CD4-positive, alpha-beta T cell treated with Interleukin-17A for 1 hour (primary cell): ENCODE measurements around the gene TSC1.

ENCODE experiments used
- DNase-seq: peaks from one replicate; pipeline ENCODE4 v3.0.0-alpha.2; 2020

The TSC1 gene

GRCh38 chr9:132886334-132886725 is 58.1 kb downstream of the TSC1 start:
- no peak for DNase-seq

- no peak for DNase-seq
Measured at GRCh38 chr9:132885720-132886333, 58.6 kb downstream of the TSC1 start.

- DNase-seq: no peak
Measured at GRCh38 chr9:132883349-132884294, 60.8 kb downstream of the TSC1 start.

- no peak for DNase-seq
Measured at GRCh38 chr9:132882616-132883015, 61.8 kb downstream of the TSC1 start.

GRCh38 chr9:132881826-132882225 is 62.6 kb downstream of the TSC1 start:
- no peak for DNase-seq

- DNase-seq: no peak
Measured at GRCh38 chr9:132880324-132880661, 64.1 kb downstream of the TSC1 start.

GRCh38 chr9:132879457-132880323 is 64.7 kb downstream of the TSC1 start:
- no peak for DNase-seq

- peak; percentile 38 for DNase-seq
Measured at GRCh38 chr9:132878695-132879456, 65.5 kb downstream of the TSC1 start, which contains the start of gene SPACA9. Gene SPACA9, plus strand, starts transcription at chr9:132878898. Its CDS starts 5,050 bp downstream, at chr9:132883948.

- peak; percentile 77 for DNase-seq
Measured at GRCh38 chr9:132877824-132878694, 66.4 kb downstream of the TSC1 start, which contains the start of gene AK8. Gene AK8, minus strand, starts transcription at chr9:132878284. Its CDS starts 29 bp downstream, at chr9:132878255.

GRCh38 chr9:132877458-132877823 is 67.0 kb downstream of the TSC1 start:
- DNase-seq: no peak

- no peak for DNase-seq
Measured at GRCh38 chr9:132876849-132877248, 67.6 kb downstream of the TSC1 start.

GRCh38 chr9:132875159-132875558 is 69.3 kb downstream of the TSC1 start:
- DNase-seq: no peak

GRCh38 chr9:132873403-132873802 is 71.0 kb downstream of the TSC1 start:
- DNase-seq: no peak

- DNase-seq: no peak
Measured at GRCh38 chr9:132869266-132869665, 75.2 kb downstream of the TSC1 start.

- no peak for DNase-seq
Measured at GRCh38 chr9:132866898-132867297, 77.5 kb downstream of the TSC1 start.

GRCh38 chr9:132864691-132865090 is 79.7 kb downstream of the TSC1 start:
- DNase-seq: no peak

GRCh38 chr9:132864277-132864676 is 80.1 kb downstream of the TSC1 start:
- DNase-seq: no peak

- DNase-seq: no peak
Measured at GRCh38 chr9:132863096-132863495, 81.3 kb downstream of the TSC1 start.

- no peak for DNase-seq
Measured at GRCh38 chr9:132862533-132862932, 81.9 kb downstream of the TSC1 start.

- no peak for DNase-seq
Measured at GRCh38 chr9:132861666-132862065, 82.8 kb downstream of the TSC1 start.

- DNase-seq: no peak
Measured at GRCh38 chr9:132858751-132859150, 85.7 kb downstream of the TSC1 start.
